HG03039 (cell line): ENCODE results near the gene KRTAP5-11.
"Not testable (repeated sequence)": the region's sequence is repeated elsewhere in the genome, so short reads cannot be mapped to it uniquely, and the experiment has no call there.

ENCODE experiments used
- ATAC-seq: cut with Tn5 transposase; IDR thresholded peaks from one replicate; pipeline ENCODE4 v1.9.1; 2021; ENCODE audit warnings: mild to moderate bottlenecking, moderate library complexity; ENCODE audit not compliant: unreplicated experiment

KRTAP5-11 gene

DNA sequence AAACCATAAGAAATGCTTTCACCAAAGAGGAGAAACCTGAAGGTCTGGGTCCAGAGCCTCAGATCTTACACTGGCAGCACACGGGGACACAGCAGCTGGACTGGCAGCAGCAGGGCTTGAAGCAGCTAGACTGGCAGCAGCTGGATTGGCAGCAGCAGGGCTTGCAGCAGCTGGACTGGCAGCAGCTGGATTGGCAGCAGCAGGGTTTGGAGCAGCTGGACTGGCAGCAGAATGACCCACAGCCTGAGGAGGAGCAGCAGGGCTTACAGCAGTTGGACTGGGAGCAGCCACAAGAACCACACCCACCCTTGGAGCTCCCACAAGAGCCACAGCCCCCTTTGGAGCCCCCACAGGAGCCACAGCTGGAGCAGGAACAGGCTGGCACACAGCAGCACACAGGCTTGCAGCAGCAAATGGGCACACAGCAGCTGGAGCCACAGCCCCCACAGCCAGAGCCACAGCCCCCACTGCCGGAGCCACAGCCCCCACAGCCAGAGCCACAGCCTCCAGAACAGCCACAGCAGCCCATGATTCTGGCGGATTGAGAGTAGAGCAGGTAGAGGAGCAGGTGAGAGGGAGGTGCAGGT lies at the start of gene KRTAP5-11:
TSS of gene KRTAP5-11 (minus strand) at position 567 of the 587 bp plus-strand sequence. CDS start at position 529, 38 bp downstream.
- no peak for ATAC-seq

- ATAC-seq = not testable (repeated sequence)
Observed at GRCh38 chr11:71631551-71631950, 48.9 kb upstream of the KRTAP5-11 start.

DNA sequence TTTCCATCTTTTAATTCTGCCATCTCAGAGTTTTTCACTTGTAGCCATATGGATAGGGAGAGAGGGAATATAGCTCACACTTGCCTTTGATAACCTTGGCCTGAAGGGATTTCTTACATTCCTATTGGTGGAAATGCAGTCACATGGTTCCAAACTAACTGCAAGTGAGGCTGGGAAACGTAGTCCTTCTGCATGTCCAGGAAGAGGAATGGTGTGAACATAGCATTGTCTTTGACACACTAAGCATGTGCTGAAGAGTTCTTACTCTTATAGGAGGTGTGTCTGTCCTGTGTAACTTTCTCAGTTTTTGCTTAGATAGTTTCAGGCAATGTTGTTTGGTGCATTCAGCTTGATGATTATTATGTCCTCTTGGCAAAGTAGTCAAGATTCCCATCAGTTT lies 47.4 kb upstream of the KRTAP5-11 start:
- ATAC-seq = not testable (repeated sequence)

DNA sequence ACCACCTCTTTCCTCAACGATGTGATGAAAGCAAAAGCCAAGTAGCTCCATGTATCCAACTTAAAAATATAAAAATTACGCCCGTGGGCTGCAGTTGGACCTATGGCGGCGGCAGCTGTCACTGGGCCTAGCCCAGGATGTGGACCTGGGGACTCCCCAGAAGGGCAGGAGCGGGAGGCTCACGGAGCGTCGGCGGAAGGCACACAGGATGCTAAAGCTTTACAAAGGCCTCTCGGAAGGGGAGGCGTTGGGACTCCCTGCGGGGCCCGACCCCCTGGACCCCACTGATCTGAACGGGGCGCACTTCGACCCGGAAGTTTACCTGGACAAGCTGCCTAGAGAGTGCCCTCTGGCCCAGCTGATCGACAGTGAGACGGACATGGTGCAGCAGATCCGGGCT lies 46.3 kb upstream of the KRTAP5-11 start:
- not testable (repeated sequence) for ATAC-seq

DNA sequence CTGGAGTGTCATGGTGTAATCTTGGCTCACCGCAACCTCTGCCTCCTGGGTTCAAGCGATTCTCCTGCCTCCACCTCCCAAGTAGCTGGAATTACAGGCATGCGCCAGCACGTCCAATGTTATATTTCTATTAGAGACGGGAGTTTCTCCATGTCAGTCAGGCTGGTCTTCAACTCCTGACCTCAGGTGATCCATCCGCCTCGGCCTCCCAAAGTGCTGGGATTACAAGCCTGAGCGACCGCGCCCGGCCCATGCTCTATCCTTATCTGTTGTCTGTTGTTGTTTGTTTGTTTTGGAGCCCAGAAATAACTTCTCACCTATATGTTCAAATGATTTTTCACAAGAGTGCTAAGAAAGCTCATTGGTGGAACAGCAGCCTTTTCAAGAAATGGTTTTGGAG lies 40.6 kb upstream of the KRTAP5-11 start:
- ATAC-seq = not testable (repeated sequence)

DNA sequence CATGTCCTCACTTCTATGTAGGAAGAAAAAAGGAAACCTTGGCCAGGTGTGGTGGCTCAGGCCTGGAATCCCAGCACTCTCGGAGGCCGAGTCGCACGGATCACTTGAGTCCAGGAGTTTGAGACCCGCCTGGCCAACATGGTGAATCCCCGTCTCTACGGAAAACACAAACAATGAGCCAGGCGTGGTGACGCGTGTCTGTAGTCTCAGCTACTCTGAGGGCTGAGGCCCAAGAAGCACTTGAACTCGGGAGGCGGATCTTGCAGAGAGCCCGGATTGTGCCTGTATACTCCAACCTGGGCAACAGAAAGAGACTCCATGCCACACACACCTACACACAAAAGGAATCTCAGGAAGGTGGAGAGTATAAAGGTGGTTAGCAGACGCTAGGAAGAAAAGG lies 39.9 kb upstream of the KRTAP5-11 start:
- ATAC-seq = not testable (repeated sequence)

- ATAC-seq = not testable (repeated sequence)
Observed at GRCh38 chr11:71615003-71615402, 32.3 kb upstream of the KRTAP5-11 start.

DNA sequence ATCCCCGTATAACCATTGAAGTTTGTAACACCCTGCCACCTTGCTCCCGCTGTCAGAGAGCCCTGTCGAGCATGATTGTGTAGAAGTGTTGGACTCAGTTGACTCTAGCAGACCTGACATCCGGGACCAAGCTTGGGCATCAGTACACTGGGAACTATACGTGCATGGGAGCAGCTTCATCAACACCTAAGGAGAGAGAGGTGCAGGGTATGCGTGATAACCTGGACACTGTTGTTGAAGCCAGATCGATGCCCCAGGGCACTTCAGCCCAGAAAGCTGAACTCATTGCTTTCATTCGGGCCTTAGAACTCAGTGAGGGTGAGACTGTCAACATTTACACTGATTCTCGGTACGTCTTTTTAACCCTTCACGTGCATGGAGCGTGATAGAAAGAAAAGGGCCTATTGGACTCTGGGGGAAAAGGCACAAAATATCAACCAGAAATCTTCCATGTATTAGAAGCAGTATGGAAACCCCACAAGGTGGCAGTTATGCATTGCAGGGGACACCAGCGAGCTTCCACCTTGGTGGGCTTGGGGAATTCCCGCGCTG lies 31.8 kb upstream of the KRTAP5-11 start:
- ATAC-seq = not testable (repeated sequence)

DNA sequence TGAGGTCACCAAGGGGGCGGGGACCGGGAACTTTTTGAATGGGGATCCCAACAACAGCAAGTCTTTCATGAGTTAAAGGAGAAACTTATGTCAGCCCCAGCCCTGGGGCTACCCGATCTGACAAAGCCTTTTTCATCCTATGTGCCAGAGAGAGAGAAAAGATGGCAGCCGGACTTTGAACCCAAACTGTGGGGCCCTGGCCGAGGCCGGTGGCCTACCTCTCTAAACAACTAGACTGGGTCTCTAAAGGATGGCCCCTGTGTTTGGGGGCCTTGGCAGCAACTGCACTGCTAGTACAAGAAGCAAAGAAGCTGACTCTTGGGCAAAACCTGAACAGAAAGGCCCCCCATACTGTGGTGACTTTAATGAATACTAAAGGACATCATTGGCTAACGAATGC lies 31.3 kb upstream of the KRTAP5-11 start:
- ATAC-seq = not testable (repeated sequence)

DNA sequence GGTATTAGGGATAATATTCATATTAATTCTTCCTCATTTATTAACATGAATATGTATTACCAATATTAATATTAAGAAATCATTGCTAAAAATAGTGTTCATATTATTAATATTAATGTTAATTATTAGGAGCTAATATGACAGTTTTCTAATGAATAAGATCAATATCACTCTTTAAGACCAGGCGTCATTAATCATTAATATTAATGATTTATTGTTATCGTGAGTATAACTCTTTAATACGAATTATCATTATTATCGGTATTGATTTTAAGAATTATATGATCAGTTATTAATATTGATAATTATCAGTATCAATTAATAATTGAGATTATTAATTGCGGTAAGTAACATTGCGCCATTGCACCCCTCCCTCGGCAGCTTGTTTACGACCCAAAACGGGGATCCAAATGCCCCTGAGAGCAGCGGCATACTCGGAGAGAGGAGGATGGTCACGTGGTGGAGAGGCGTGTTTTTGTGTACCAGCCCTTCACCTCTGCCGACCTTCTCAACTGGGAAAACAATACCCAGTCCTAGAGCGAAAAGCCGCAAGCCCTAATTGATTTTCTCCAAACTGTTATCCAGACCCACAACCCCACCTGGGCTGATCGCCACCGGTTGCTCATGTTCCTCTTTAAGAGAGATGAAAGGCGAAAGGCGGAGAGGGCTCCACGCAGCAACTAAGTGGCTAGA lies 28.7 kb upstream of the KRTAP5-11 start:
- not testable (repeated sequence) for ATAC-seq

- ATAC-seq = not testable (repeated sequence)
Observed at GRCh38 chr11:71608272-71608671, 25.6 kb upstream of the KRTAP5-11 start.

DNA sequence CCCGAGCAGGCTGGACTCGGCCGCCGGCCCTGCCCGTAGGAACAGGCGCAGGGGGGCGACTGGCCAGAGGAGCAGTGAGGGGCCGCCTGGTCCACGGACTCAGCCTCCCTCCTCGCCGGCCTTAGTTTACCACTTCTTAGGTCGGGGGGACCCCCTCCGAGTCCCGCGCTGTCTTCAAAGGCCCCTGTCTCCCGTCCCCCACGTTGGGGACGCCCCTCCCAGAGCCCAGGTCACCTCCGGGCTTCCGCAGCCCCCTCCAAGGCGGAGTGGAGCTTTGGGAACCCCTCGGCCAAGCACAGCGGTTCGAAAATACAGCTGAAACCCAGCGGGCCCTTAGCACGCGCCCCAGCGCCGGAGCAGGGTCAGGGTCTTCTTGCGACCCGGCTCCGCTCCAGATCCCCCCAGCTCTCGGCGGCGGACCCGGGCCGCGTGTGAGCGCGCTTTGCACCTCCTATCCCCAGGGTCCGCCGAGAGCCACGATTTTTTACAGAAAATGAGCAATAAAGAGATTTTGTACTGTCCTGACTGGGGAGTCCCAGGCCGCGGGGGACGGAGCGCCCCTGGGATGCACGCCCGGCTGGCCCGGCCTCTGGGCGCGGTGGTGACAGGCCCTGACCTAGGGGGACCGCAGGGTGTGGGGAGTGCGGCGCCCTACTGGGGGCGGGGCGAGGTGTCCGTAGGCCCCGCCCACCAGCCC lies 25.0 kb upstream of the KRTAP5-11 start:
- not testable (repeated sequence) for ATAC-seq

GRCh38 chr11:71606853-71607519 lies 24.3 kb upstream of the KRTAP5-11 start:
- not testable (repeated sequence) for ATAC-seq

DNA sequence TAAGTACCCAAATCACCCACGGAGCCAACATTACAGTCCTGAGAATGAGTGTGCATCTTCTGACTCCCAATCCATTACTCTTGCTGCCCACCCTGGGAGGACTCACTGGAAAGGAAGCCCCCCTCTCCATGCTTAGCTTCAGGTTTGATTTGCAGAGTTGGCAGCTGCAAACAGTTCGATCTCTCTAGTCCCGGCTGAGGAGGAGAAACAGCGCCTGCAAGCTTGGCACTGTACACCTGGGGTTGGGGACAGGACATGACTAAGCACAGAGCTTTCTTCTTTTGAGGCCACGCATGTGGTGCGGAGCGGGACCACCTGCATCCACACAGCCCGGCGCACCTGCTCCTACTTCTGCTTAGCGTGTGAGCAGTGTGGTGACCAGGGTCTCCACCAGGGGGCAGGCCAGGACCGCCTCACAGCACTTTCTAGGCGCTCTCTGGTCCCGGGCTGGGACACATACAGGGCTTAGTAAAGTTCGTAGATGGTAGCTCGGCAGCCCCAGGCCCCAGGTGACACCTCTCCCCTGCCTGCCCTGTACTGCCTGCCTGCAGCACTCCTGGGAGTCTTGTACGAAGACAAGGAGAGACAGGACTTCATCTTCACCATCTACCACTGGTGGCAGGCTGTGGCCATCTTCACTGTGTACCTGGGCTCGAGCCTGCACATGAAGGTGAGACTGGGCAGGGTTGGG lies 22.3 kb upstream of the KRTAP5-11 start:
- ATAC-seq = not testable (repeated sequence)

DNA sequence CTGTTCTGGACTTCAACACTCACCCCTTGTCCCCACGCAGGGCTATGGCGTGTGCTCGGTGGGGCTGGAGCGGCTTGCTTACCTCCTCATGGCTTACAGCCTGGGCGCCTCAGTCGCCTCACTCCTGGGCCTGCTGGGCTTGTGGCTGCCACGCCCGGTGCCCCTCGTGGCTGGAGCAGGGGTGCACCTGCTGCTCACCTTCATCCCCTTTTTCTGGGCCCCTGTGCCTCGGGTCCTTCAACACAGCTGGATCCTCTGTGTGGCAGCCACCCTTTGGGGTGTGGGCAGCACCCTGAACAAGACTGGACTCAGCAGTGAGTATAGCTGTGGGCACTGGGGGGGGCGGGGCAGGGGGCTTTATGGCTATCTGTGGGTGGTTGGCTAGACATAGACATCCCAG lies 20.5 kb upstream of the KRTAP5-11 start:
- not testable (repeated sequence) for ATAC-seq

GRCh38 chr11:71589546-71589920 lies 6.9 kb upstream of the KRTAP5-11 start:
- not testable (repeated sequence) for ATAC-seq

- not testable (repeated sequence) for ATAC-seq
Observed at GRCh38 chr11:71588822-71589545, 6.3 kb upstream of the KRTAP5-11 start.

GRCh38 chr11:71588314-71588713 lies 5.6 kb upstream of the KRTAP5-11 start:
- ATAC-seq = not testable (repeated sequence)

DNA sequence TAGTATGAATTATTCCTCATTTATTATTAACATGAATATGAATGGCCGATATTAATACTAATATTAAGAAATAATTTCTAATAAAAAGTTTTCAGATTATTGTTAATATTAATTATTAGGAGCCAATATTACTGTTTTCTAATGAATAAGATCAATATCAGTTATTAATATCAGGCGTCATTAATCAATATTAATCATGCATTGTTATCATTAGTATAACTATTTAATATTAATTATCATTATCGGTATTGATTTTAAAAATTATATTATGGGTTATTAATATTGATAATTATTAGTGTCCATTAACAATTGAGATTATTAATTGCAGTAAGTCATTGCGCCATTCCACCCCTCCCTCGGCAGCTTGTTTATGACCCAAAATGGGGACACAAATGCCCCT lies 3.0 kb upstream of the KRTAP5-11 start:
- not testable (repeated sequence) for ATAC-seq

DNA sequence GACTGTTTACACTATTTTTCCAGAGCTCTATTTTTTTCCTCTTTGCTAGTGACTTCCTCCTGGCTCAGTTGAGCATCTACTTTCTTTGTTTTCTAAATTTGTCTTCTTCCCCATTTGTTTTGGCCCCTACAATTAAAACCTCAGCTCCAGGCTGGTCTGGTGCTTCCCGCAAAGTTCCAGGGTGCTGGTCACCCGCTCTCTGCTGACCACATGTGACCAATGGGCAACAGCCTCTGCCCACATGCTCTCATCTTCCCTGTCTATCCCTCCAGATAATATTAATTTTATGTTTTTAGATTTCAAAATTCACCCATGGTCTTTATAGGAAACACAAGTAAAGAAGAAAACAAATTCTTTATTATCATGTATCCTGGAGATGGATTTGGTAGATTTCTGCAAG lies 294 bp upstream of the KRTAP5-11 start:
- ATAC-seq = not testable (repeated sequence)
